ENCODE data around the gene DPH7.
A peak's percentile ranks its signal among the peaks of the same experiment; 100 is the strongest.
"Not testable (repeated sequence)": the region's sequence is repeated elsewhere in the genome, so short reads cannot be mapped to it uniquely, and the experiment has no call there.

DPH7 gene

DNA sequence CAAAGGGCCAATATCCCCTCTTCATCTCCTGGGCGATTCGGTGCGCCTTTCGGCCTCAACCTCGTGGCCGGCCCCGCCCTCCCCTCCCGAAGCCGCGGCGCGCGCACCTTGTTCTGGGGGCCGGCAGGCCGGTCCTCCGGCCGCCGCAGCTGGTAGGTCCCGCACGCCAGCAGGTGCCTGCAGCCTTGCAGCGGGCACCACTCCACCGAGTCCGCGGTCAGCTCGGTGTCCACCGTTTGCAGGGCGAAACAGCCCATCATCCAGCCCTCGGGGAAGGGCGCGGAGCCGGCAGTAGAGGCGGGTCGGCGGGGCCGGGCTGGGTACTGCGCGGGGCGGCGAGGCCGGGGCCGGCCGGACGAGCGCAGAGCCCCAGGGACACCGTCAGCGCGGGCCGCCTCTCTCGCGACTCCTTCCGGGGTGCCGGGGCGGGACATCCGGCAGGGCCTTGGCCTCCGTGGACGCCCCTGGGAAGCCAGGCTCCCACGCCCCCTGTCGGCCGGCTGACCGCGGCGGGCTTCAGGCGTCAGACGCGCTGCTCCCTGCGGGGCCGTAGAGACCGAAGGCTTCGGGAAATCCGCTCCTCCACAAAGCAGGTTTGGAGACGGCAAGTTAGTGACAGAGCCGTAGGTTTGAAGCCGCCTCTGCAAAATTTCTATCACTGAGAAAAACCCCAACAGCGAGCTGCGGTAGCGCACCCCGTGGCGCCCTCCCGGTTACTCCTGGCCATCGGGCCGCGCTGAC, at the start of gene DPH7:
DPH7 (minus strand) TSS at position 408 of the 741 bp plus-strand sequence; CDS start at position 260, 148 bp downstream.
- H3K27ac Mint-ChIP-seq = peak within 1 kb of the TSS; percentile 78 to 95
- no peaks in the 10 kb centered on the region for H3K27me3 Mint-ChIP-seq
- peaks cover 55% of the 10 kb centered on the region for H3K4me1 Mint-ChIP-seq
- no peaks in the 10 kb centered on the region for H3K9me3 Mint-ChIP-seq
- DNase-seq (peak; percentile 94 to 95), ATAC-seq (peak; percentile 99)
- peak within 1 kb of the TSS; percentile 82 to 88 for H3K4me3 Mint-ChIP-seq

DNA sequence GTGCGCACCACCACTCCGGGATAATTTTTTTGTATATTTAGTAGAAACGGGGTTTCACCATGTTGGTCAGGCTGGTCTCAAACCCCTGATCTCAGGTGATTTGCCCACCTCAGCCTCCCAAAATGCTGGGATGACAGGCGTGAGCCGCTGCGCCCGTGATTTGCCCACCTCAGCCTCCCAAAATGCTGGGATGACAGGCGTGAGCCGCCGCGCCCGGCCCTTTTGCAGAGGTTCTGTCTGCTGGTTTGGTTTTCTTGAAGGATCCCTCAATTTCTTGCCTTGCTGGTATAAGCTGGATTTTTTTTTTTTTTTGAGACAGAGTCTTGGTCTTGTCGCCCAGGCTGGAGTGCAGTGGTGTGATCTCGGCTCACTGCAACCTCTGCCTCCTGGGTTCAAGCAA, 48.7 kb upstream of the DPH7 start:
- Mint-ChIP-seq H3K4me3 (peak overlapping the region in 1 of 2 donors; percentile 13), H3K4me1 (peaks cover 72% of the 10 kb centered on the region)
- not testable (repeated sequence) for H3K27me3 Mint-ChIP-seq, DNase-seq, ATAC-seq, H3K9me3 Mint-ChIP-seq, H3K27ac Mint-ChIP-seq

DNA sequence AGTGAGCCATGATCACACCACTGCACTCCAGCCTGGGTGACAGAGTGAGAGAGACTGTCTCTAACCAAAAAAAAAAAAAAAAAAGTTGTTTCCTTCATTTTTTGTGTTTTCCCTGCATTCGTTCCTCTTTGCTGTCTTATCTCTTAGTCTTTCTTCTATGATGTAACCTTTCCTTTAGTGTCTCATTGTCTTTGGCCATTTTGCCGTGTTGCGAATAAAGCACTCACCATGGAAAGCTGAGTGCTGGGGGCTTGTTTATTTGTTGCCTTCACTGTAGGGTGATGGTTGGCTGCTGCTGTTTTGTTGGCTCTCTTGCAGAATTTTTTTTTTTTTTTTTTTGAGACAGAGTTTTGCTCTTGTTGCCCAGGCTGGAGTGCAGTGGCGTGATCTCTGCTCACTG, 47.7 kb upstream of the DPH7 start:
- no peaks in the 10 kb centered on the region for H3K27me3 Mint-ChIP-seq
- H3K4me3 Mint-ChIP-seq = no peak overlapping the region
- H3K4me1 Mint-ChIP-seq = peaks cover 69% of the 10 kb centered on the region
- ATAC-seq = no peak
- no peaks in the 10 kb centered on the region for H3K9me3 Mint-ChIP-seq
- peak overlapping the region in 1 of 2 donors; percentile 73 for H3K27ac Mint-ChIP-seq
- no peak for DNase-seq

DNA sequence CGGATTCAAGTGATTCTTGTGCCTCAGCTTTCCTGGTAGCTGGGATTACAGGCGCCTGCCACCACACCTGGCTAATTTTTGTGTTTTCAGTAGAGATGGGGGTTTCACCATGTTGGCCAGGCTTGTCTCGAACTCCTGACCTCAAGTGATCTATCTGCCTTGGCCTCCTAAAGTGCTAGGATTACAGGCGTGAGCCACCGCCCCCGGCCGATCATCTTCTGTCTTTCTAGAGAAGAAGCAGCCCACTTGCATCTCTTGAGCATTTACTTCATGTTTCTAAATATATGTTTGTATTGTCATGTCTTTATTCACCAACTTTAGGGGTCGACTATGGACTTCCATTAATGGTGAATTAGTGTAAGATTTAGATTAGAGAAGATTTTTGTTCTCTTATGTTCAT, 43.5 kb upstream of the DPH7 start:
- H3K9me3 Mint-ChIP-seq, ATAC-seq, H3K27ac Mint-ChIP-seq, H3K27me3 Mint-ChIP-seq, DNase-seq: not testable (repeated sequence)
- Mint-ChIP-seq H3K4me3 (peak overlapping the region; percentile 12 to 29), H3K4me1 (peaks cover 64% of the 10 kb centered on the region)

DNA sequence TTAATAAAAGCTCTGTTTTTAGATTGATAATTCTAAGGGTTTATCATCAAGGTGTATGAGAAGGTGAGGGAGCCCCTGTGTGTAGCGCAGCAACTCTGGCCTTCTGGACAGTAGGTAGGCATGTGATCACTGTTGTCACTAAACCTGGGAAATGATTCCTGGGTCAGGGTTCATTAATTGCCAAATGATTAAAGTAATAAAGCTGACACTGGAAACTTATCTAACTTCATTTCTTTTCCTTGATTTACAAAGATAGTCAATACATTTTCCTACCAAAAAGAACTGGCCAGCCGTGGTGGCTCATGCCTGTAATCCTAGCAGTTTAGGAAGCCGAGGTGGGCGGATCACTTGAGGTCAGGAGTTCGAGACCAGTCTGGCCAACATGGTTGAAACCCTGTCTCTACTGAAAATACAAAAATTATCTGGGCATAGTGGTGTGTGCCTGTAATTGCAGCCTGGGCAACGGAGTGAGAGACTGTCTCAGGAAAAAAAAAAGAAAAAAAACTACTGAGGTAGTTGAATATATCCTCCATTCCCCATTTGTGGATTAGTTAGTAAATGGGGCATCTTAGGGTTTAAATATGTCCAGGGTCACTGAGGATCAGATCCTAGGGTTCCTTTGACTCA, 42.5 kb upstream of the DPH7 start:
- Mint-ChIP-seq H3K4me1 (peaks cover 63% of the 10 kb centered on the region), H3K9me3 (no peaks in the 10 kb centered on the region), H3K27me3 (no peaks in the 10 kb centered on the region), H3K4me3 (peak overlapping the region; percentile 45 to 83), H3K27ac (peak overlapping the region in 1 of 2 donors; percentile 27)
- DNase-seq (no peak), ATAC-seq (no peak)

DNA sequence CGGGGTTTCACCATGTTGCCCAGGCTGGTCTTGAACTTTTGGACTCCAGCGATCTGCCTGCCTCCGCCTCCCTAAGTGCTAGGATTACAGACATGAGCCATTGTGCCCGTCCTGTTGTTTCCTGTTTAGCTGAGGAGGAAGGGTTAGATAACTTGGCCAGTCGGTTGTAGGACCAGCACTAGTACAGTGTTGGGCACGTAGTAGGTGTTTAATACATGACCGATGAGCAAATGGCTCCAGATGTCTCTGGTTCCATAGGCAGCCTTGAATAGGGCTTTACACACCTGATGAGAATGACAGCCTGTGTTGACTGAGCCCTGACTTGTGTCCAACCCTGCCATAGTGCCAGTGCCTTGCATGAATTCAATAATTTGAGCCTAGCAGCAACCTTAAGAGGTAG, 41.9 kb upstream of the DPH7 start:
- no peaks in the 10 kb centered on the region for H3K9me3 Mint-ChIP-seq
- H3K4me3 Mint-ChIP-seq = peak overlapping the region; percentile 45 to 83
- H3K4me1 Mint-ChIP-seq = peaks cover 59% of the 10 kb centered on the region
- H3K27me3 Mint-ChIP-seq = no peaks in the 10 kb centered on the region
- ATAC-seq (no peak), DNase-seq (no peak)
- no peak overlapping the region for H3K27ac Mint-ChIP-seq

DNA sequence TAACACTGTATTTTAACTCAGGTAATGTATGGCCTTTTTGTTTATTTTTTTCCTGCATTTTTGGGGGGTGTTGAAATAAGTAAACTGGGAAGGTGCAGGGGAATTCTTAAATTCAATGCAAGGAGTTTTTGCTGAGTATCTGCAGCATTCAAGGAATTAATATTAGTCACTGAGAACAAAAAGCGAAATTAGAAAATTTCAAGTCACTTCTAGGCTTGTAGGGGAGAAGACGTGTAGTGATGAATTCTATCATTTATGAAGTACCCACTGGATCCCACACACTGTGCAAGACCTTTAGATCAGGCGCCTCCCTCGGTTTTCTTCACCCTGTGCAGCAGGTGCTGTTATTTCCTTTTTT, 41.3 kb upstream of the DPH7 start:
- no peaks in the 10 kb centered on the region for H3K9me3 Mint-ChIP-seq
- DNase-seq = no peak
- peaks cover 54% of the 10 kb centered on the region for H3K4me1 Mint-ChIP-seq
- no peak for ATAC-seq
- H3K27ac Mint-ChIP-seq = no peak overlapping the region
- no peaks in the 10 kb centered on the region for H3K27me3 Mint-ChIP-seq
- H3K4me3 Mint-ChIP-seq = peak overlapping the region; percentile 75 to 83

DNA sequence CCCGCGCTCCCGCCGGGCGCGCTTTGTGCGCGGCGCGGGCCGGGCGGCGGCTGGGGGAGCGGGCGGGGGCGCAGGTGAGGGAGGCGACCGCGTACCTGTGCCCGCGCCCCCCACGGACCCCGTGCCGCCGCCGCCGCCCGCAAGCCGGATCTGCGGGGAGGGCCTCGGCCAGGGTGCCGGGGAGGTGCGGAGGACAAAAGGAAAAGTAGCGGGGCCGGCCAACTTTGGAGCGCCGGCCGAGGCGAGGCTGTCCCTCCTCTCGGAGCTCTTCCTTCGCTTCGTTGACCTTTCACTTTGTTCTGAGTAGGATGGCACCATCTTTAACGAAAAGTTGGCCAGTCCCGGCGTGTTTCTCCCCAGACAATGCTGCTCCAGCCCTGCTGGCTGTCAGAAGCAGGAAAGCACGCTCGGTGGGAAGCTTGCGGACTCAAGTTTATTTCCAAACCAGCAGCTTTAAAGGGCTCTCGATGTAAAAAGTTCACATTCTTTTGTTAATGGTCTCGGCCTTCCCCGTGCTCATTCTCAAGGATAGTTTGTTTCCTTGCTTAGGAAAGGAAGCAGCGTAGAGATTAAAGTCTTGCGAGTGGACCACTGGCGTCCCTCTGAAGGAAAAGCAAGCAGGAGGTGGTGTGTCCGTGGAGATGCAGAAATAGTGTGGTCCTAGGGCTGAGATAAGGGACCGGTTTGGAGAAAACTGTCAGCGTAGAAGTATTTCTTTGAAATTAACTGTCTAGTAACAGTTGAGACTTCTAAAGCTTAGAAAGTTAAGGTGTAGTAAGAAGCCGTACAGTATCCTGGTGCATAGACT, 40.7 kb upstream of the DPH7 start:
- Mint-ChIP-seq H3K27me3 (no peaks in the 10 kb centered on the region), H3K9me3 (no peaks in the 10 kb centered on the region), H3K4me3 (peak overlapping the region; percentile 75 to 83), H3K4me1 (peaks cover 51% of the 10 kb centered on the region), H3K27ac (peak overlapping the region; percentile 77 to 84)
- ATAC-seq (peak; percentile 36), DNase-seq (peak; percentile 32 to 37)

DNA sequence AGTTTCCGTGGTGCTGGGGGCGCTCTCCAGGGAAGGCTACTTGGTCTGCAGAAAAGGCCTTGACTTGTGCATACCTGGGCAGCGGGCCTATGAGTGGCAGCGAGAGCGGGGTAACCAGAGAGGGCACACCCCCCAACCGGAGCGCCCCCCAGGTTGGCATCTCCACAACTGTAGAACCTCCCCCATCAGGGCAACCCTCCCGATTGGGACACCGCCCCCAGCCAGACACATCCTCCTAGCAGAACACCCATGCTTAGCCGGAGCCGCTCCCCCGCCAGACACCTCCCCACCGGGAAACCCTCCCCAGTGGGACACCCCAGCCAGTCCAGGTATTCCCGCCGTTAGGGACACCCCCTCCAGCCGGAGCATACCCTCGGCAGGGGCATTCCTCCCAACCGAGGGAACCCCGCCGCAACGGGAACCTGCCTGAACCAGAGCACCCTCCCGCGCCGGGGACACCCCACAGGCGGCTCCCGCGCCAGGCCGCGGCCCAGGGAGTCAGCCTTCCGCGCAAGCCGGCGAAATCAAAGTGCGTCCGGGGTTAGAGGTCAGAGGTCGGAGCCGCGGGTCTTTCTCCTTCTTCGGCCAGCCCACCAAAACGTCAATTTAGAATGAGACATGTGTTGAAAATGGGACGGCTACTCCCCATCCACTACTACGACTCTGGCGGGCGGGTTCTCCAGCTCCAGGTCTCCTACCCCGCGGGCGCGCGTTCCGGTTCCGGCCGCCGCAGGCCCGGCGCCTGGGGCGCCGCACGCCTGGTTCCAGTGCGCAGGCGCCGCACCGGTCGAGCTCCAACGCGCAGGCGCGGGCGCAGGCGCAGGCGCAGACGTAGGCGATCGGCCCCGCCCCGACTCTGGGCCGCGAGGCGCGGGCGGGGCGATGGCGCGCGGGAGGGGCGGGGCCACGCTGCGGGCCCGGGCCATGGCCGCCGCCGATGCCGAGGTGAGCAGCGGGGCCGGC, 39.7 kb upstream of the DPH7 start, which contains the start of gene EHMT1:
EHMT1 (plus strand) TSS at position 901 of the 963 bp plus-strand sequence; CDS start at position 925, 24 bp downstream.
- Mint-ChIP-seq H3K4me3 (peak within 1 kb of the TSS; percentile 91 to 93), H3K4me1 (peaks cover 45% of the 10 kb centered on the region), H3K27ac (peak within 1 kb of the TSS; percentile 87 to 94), H3K9me3 (no peaks in the 10 kb centered on the region), H3K27me3 (no peaks in the 10 kb centered on the region)
- DNase-seq (peak; percentile 92 to 94), ATAC-seq (peak; percentile 80)

DNA sequence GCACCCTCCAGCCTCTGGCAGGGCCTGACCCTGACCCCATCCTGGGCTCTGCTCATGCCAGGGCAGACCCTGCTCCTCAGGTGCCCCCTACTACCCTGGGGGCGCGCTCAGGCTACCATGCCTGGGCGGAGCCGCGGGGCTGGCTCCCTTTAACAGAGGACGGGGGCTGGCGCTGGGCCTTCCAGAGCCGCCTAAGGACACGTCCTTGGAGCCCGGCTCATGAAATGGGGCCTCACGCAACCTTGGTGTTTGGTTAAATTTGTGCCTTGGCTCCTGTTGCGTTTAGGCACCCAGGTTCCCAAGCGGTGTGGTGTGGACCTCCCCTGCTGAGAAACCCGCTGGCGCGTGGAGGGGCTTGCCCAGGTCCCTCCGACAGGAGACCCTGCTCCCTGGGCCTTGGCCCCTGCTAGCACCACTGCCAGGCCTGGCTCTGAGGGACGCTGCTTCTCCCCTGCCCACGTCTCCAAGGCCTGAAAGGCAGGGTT, 36.7 kb upstream of the DPH7 start:
- ATAC-seq (no peak), DNase-seq (no peak)
- Mint-ChIP-seq H3K27me3 (no peaks in the 10 kb centered on the region), H3K9me3 (no peaks in the 10 kb centered on the region), H3K4me3 (no peak overlapping the region), H3K27ac (no peak overlapping the region), H3K4me1 (peaks cover 48% of the 10 kb centered on the region)

DNA sequence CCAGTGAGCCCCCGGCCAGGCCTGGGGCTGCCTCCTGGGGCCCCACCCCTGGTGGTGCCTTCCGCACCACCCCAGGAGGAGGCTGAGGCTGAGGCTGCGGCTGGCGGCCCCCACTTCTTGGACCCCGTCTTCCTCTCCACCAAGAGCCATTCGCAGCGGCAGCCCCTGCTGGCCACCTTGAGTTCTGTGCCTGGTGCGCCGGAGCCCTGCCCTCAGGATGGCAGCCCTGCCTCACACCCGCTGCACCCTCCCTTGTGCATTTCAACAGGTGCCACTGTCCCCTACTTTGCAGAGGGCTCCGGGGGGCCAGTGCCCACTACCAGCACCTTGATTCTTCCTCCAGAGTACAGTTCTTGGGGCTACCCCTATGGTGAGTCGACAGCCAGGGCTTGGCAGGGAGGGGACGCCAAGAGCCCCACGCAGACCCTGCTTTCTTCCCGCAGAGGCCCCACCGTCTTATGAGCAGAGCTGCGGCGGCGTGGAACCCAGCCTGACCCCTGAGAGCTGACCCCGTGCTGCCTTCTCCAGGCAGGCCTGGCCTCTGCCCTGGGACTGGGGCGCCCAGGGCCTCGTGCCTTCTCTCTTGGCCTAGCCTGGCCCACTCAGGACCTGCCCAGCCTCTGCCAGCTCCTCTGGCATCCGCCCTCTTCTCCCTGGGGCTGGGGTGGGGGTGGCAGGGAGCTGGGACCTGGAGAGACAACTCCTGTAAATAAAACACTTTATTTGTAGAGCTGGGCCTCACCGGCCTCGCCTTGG, 36.1 kb upstream of the DPH7 start:
- Mint-ChIP-seq H3K4me1 (peaks cover 42% of the 10 kb centered on the region), H3K9me3 (no peaks in the 10 kb centered on the region), H3K27me3 (no peaks in the 10 kb centered on the region), H3K4me3 (no peak overlapping the region), H3K27ac (no peak overlapping the region)
- no peak for ATAC-seq
- DNase-seq = no peak

DNA sequence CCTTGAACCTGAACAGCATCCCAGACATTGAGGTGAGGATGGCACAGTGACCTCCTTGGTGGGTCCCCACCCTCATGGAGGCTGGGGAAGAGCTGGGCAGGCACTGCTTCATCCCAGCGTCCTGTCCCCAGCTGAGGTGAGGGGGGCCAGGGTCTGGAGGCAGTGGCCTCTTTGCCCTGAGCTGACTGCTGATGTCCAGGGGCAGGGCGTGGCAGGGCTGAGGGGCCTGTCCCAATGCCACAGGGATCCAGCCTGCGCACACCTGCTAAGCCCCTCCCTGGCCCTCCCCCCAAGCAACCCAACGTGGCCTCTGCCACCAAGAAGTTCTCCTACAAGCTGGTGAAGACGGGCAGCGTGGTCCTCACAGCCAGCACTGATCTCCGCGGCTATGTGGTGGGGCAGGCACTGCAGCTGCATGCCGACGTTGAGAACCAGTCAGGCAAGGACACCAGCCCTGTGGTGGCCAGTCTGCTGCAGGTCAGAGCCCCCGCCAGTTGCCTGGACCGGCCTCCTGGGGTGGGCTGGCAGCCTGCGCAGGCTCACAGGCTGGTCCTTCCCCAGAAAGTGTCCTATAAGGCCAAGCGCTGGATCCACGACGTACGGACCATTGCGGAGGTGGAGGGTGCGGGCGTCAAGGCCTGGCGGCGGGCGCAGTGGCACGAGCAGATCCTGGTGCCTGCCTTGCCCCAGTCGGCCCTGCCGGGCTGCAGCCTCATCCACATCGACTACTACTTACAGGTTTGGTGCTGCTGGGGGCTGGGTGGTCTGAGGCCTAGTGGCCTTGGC, 35.2 kb upstream of the DPH7 start:
- Mint-ChIP-seq H3K27ac (no peak overlapping the region), H3K4me1 (peaks cover 40% of the 10 kb centered on the region), H3K27me3 (no peaks in the 10 kb centered on the region), H3K9me3 (no peaks in the 10 kb centered on the region), H3K4me3 (no peak overlapping the region)
- DNase-seq = no peak
- no peak for ATAC-seq

DNA sequence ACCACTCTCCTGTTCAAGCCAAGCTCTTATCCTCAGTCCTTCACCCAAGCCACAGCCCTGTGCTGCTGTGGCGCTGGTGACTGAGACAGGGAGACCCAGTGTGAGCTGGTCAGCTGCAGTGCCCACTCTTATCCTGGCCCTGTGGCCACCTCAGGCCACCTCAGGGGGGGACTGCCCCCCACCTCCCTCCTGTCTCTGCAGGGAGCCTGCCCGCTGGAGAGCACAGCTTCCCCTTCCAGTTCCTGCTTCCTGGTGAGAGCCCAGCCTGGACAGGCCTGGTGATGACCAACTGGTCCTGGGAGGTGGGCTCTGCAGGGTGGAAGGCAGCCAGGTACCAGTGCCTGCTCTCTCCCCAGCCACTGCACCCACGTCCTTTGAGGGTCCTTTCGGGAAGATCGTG, 34.5 kb upstream of the DPH7 start:
- no peaks in the 10 kb centered on the region for H3K27me3 Mint-ChIP-seq
- peaks cover 40% of the 10 kb centered on the region for H3K4me1 Mint-ChIP-seq
- H3K4me3 Mint-ChIP-seq = no peak overlapping the region
- DNase-seq (no peak), ATAC-seq (no peak)
- peak overlapping the region in 1 of 2 donors; percentile 12 for H3K27ac Mint-ChIP-seq
- no peaks in the 10 kb centered on the region for H3K9me3 Mint-ChIP-seq

Data from stimulated activated naive CD8-positive, alpha-beta T cell treated with anti-CD3 and anti-CD28 coated beads, Interleukin-15, amount 100 ng/mL, for 72 hours (primary cell).